GM19043 (cell line): ENCODE results near the gene TMEM154.

Experiments used
- ATAC-seq: cut with Tn5 transposase; IDR thresholded peaks from one replicate; pipeline ENCODE4 v1.9.1; 2021; ENCODE audit warnings: low read depth; ENCODE audit not compliant: unreplicated experiment

The TMEM154 gene

DNA sequence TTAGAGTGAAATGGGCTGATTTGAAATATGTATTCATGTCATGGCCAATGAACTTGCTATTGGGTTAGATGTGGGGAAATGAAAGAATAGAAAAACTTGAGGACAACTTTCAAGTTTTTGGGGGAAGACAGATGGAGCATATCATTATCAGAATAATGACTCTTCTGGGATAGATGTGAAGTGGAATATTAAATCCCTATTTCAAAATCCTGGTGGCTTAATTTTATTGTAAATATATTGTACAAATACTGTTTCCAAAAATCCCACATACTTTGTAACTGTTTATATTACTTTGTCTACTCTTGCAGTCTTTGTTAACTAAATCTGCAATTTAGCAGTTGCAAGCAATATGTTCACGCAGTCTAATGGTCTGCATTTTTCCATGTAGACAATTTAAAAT lies 108.0 kb downstream of the TMEM154 start:
- no peak for ATAC-seq

DNA sequence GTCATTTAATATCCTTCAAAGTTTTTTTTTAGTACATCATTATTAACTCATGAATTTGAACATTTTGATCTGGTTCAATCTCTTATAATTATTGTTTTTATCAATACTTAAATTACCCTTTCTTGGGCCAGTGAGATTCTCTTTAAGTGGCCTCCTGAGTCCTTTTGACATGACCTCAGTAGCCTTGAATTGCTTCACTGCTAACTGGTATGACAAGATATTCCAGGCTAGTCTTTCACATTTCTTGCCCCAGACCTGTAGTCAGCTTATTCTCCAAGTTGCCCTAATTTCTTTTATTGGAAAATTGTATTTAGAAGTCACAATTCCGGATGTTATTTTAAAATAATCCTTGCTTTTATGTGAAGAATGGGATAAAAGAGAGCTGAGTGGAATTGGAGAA lies 108.5 kb downstream of the TMEM154 start:
- no peak for ATAC-seq
